WERI-Rb-1 (cell line): Measurements from ENCODE around the gene APBA2.

Experiments
- DNase-seq: peaks from one replicate; pipeline ENCODE4 v3.0.0-alpha.2; 2020
- H3K27ac ChIP-seq: fragments of 250-450 bp; sonication (Bioruptor Pico); 2 replicates; pipeline ENCODE4 v1.5.1; 2020; ENCODE audit warnings: mild to moderate bottlenecking, moderate library complexity
- H3K27me3 ChIP-seq: fragments of 250-450 bp; sonication (Bioruptor Pico); 2 replicates; pipeline ENCODE4 v1.5.1; 2021; ENCODE audit warnings: mild to moderate bottlenecking, low read depth, moderate library complexity; ENCODE audit not compliant: insufficient read depth, severe bottlenecking
- H3K36me3 ChIP-seq: fragments of 250-450 bp; sonication (Bioruptor Pico); 2 replicates; pipeline ENCODE4 v1.5.1; 2020; ENCODE audit warnings: mild to moderate bottlenecking, moderate library complexity
- H3K4me3 ChIP-seq: 2 replicates; pipeline ENCODE4 v1.5.1; 2011; ENCODE audit warnings: low read depth, mild to moderate bottlenecking, control low read depth, low read length
- H3K9me3 ChIP-seq: fragments of 250-450 bp; sonication (Bioruptor Pico); 2 replicates; pipeline ENCODE4 v1.5.1; 2021; ENCODE audit warnings: mild to moderate bottlenecking, moderate library complexity; ENCODE audit not compliant: severe bottlenecking
- CTCF ChIP-seq: IDR thresholded peaks from 2 replicates; pipeline ENCODE4 v1.5.1; 2011; ENCODE audit warnings: low read depth, mild to moderate bottlenecking, control low read depth, inconsistent platforms, low read length

Gene APBA2

GRCh38 chr15:29130476-29130875 lies 244.7 kb downstream of the APBA2 start:
- no peak for TF ChIP-seq CTCF
- Histone ChIP-seq H3K4me3 (no peak overlapping the region), H3K27me3 (no peaks in the 10 kb centered on the region), H3K9me3 (no peaks in the 10 kb centered on the region), H3K27ac (no peak overlapping the region), H3K36me3 (no peaks in the 10 kb centered on the region)
- DNase-seq, result no peak

GRCh38 chr15:29130951-29131839 lies 245.4 kb downstream of the APBA2 start:
- H3K27me3 ChIP-seq, result no peaks in the 10 kb centered on the region
- H3K27ac ChIP-seq, result no peak overlapping the region
- DNase-seq, result no peak
- H3K4me3 ChIP-seq, result no peak overlapping the region
- H3K9me3 ChIP-seq, result no peaks in the 10 kb centered on the region
- no peaks in the 10 kb centered on the region for H3K36me3 ChIP-seq
- no peak for TF ChIP-seq CTCF

GRCh38 chr15:29131840-29132420 lies 246.2 kb downstream of the APBA2 start:
- H3K9me3 ChIP-seq, result no peaks in the 10 kb centered on the region
- H3K4me3 ChIP-seq, result no peak overlapping the region
- no peak overlapping the region for H3K27ac ChIP-seq
- H3K36me3 ChIP-seq, result no peaks in the 10 kb centered on the region
- no peak for DNase-seq
- H3K27me3 ChIP-seq, result no peaks in the 10 kb centered on the region
- TF ChIP-seq CTCF, result no peak

GRCh38 chr15:29132735-29133181 lies 247.0 kb downstream of the APBA2 start:
- Histone ChIP-seq H3K27me3 (no peaks in the 10 kb centered on the region), H3K9me3 (no peaks in the 10 kb centered on the region), H3K36me3 (no peaks in the 10 kb centered on the region), H3K4me3 (no peak overlapping the region), H3K27ac (no peak overlapping the region)
- DNase-seq, result no peak
- TF ChIP-seq CTCF, result no peak

- no peaks in the 10 kb centered on the region for H3K9me3 ChIP-seq
- TF ChIP-seq CTCF, result no peak
- no peak overlapping the region for H3K27ac ChIP-seq
- no peak for DNase-seq
- no peaks in the 10 kb centered on the region for H3K27me3 ChIP-seq
- no peaks in the 10 kb centered on the region for H3K36me3 ChIP-seq
- no peak overlapping the region for H3K4me3 ChIP-seq
Observed at GRCh38 chr15:29133321-29133720, 247.5 kb downstream of the APBA2 start.
